ENCODE measurements around the gene SDK1.

SDK1 gene

DNA sequence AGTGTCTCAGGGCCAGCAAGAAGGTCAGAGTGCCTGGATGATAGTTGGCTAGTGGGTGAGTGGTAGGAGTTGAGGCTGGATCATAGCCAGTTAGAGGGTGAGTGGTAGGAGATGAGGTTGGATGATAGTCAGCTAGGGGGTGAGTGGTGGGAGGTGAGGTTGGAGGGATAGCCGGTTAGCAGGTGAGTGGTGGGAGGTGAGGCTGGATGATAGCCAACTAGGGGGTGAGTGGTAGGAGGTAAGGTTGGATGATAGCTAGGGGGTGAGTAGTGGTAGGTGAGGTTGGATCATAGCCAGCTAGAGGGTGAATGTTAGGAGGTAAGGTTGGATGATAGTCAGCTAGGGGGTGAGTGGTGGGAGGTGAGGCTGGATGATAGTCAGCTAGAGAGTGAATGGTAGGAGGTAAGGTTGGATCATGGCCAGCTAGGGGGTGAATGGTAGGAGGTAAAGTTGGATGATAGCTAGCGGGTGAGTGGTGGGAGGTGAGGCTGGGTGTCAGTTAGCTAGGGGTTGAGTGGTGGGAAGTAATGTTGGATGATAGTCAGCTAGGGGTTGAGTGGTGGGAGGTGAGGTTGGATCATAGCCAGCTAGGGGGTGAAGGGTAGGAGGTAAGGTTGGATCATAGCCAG lies 226.6 kb downstream of the SDK1 start:
- TF ChIP-seq, protein P1, sequence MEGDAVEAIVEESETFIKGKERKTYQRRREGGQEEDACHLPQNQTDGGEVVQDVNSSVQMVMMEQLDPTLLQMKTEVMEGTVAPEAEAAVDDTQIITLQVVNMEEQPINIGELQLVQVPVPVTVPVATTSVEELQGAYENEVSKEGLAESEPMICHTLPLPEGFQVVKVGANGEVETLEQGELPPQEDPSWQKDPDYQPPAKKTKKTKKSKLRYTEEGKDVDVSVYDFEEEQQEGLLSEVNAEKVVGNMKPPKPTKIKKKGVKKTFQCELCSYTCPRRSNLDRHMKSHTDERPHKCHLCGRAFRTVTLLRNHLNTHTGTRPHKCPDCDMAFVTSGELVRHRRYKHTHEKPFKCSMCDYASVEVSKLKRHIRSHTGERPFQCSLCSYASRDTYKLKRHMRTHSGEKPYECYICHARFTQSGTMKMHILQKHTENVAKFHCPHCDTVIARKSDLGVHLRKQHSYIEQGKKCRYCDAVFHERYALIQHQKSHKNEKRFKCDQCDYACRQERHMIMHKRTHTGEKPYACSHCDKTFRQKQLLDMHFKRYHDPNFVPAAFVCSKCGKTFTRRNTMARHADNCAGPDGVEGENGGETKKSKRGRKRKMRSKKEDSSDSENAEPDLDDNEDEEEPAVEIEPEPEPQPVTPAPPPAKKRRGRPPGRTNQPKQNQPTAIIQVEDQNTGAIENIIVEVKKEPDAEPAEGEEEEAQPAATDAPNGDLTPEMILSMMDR (IDR thresholded peaks at IDR 0.05), result no peak
- no peaks in the 10 kb centered on the region for H3K4me1 ChIP-seq

DNA sequence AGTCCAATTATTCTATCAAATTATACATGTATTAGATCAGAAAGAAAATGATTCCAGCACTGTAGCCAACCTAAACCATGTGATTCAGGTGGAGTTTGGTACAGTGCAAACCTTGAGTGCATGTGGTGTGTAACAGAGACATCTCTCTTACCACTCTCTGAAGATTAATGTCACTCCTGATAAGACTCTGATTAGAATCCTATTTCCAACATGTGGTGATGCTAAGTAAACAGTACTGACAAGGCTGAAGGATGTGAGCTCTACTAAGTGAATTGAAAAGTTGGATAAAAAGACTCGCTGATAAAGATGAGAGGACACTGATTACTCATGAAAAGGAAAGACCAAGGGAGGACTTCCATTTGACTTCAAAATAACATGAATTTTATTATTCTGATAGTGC lies 232.0 kb downstream of the SDK1 start:
- no peak overlapping the region for H3K4me3 ChIP-seq (ENCODE audit: low read depth, low read length)
- H3K9me3 ChIP-seq (ENCODE audit: control insufficient read depth, low read length), result no peaks in the 10 kb centered on the region
- no peaks in the 10 kb centered on the region for H3K27me3 ChIP-seq (ENCODE audit: control insufficient read depth, insufficient read depth, low read length)
- no peak overlapping the region for H3K27ac ChIP-seq
- no peaks in the 10 kb centered on the region for H3K4me1 ChIP-seq
- no peaks in the 10 kb centered on the region for H3K36me3 ChIP-seq (ENCODE audit: control insufficient read depth, insufficient read depth, low read length)
- H3K4me2 ChIP-seq (ENCODE audit: low read length), result no peak overlapping the region
- no peak overlapping the region for H2AFZ ChIP-seq
- no peak overlapping the region for H3K9ac ChIP-seq
- H3K79me2 ChIP-seq, result no peaks in the 10 kb centered on the region
- TF ChIP-seq, protein P1 (IDR thresholded peaks at IDR 0.05), result no peak

More for the DNA sequence above, 226.6 kb downstream of the SDK1 start:
- Histone ChIP-seq H3K9ac (no peak overlapping the region), H2AFZ (no peak overlapping the region), H3K27me3 (ENCODE audit: control insufficient read depth, insufficient read depth, low read length) (no peaks in the 10 kb centered on the region), H3K27ac (no peak overlapping the region), H3K4me3 (ENCODE audit: low read depth, low read length) (no peak overlapping the region), H3K9me3 (ENCODE audit: control insufficient read depth, low read length) (no peaks in the 10 kb centered on the region), H3K79me2 (peaks cover 2% of the 10 kb centered on the region), H3K36me3 (ENCODE audit: control insufficient read depth, insufficient read depth, low read length) (no peaks in the 10 kb centered on the region), H3K4me2 (ENCODE audit: low read length) (no peak overlapping the region)

- Histone ChIP-seq H3K79me2 (no peaks in the 10 kb centered on the region), H2AFZ (no peak overlapping the region), H3K27ac (no peak overlapping the region), H3K27me3 (ENCODE audit: control insufficient read depth, insufficient read depth, low read length) (no peaks in the 10 kb centered on the region), H3K4me2 (ENCODE audit: low read length) (no peak overlapping the region), H3K36me3 (ENCODE audit: control insufficient read depth, insufficient read depth, low read length) (no peaks in the 10 kb centered on the region), H3K9ac (no peak overlapping the region), H3K4me3 (ENCODE audit: low read depth, low read length) (no peak overlapping the region), H3K9me3 (ENCODE audit: control insufficient read depth, low read length) (no peaks in the 10 kb centered on the region), H3K4me1 (no peaks in the 10 kb centered on the region)
- TF ChIP-seq, protein P1 (IDR thresholded peaks at IDR 0.05), result no peak
Observed at GRCh38 chr7:3537210-3537875, 236.3 kb downstream of the SDK1 start.

GRCh38 chr7:3538041-3538440 lies 237.0 kb downstream of the SDK1 start:
- Histone ChIP-seq H2AFZ (no peak overlapping the region), H3K4me3 (ENCODE audit: low read depth, low read length) (no peak overlapping the region), H3K36me3 (ENCODE audit: control insufficient read depth, insufficient read depth, low read length) (no peaks in the 10 kb centered on the region), H3K27me3 (ENCODE audit: control insufficient read depth, insufficient read depth, low read length) (no peaks in the 10 kb centered on the region), H3K9ac (no peak overlapping the region), H3K79me2 (no peaks in the 10 kb centered on the region), H3K9me3 (ENCODE audit: control insufficient read depth, low read length) (no peaks in the 10 kb centered on the region), H3K4me1 (no peaks in the 10 kb centered on the region), H3K4me2 (ENCODE audit: low read length) (no peak overlapping the region), H3K27ac (no peak overlapping the region)
- TF ChIP-seq, protein P1 (IDR thresholded peaks at IDR 0.05), result no peak

Data from parathyroid adenoma (tissue), 2 donors.